Measurements from ENCODE around the gene CD163.
"Not testable (repeated sequence)": the region's sequence is repeated elsewhere in the genome, so short reads cannot be mapped to it uniquely, and the experiment has no call there.

CD163 gene

DNA sequence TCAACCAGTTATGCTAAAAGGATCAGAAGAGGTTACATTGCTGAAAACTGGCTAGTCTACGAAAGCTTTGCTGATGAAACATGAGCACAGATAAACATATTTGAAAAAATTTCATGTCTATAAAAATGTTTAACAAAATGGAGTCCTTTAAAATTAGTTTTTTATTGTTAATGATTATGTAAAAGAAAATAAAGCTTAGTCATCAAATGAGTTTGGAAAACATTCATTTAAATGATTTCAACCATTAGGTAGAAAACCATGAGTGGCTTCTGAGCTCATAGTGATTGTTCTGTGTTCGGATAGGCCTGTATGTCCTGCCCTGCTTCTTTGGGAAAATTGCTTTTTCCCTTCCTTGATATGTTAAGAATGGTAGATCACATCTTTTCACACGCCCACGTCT lies 59.0 kb downstream of the CD163 start:
- no peak for DNase-seq

DNA sequence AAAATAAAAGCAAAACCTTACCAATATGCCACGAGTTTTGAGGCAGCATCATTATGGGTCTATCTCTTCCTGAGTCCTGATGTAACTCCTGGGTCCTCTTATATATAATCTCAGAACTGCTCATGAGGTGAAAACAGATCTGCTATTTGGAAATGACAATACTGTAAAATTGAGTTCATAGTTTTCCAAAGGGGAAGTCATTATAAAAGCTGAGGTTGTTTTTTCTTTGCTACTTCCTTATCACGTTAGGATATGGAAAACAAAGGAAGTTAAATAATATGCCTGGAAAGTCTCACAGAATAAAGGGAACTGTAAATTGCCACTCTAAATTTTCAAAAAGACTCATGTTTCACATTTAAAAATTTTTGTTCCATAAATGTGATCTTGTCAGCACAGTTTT lies 59.5 kb downstream of the CD163 start, which contains the start of gene CD163L1:
Gene CD163L1, minus strand, starts transcription at position 78 of the 400 bp plus-strand sequence. Its CDS starts 26 bp downstream, at position 52.
- no peak for DNase-seq

DNA sequence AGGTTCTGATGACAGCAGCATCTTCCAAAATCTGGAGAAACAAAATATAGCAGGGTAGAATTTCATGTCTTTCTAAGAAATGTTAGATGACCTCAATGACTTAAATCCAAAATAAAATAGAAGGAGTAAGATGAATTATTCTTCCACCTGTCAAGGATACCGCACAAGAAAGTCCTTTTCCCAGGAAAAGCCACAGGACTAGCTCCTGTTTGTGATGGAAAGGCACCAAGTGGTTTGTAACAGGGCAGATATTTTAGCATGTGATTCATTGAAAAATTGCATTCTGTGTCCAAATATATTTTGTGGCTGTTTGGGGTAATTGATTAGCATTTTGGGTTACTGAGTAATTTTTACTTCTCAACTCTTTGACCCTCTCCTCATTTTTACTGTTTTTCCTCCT lies 62.4 kb downstream of the CD163 start:
- no peak for DNase-seq

DNA sequence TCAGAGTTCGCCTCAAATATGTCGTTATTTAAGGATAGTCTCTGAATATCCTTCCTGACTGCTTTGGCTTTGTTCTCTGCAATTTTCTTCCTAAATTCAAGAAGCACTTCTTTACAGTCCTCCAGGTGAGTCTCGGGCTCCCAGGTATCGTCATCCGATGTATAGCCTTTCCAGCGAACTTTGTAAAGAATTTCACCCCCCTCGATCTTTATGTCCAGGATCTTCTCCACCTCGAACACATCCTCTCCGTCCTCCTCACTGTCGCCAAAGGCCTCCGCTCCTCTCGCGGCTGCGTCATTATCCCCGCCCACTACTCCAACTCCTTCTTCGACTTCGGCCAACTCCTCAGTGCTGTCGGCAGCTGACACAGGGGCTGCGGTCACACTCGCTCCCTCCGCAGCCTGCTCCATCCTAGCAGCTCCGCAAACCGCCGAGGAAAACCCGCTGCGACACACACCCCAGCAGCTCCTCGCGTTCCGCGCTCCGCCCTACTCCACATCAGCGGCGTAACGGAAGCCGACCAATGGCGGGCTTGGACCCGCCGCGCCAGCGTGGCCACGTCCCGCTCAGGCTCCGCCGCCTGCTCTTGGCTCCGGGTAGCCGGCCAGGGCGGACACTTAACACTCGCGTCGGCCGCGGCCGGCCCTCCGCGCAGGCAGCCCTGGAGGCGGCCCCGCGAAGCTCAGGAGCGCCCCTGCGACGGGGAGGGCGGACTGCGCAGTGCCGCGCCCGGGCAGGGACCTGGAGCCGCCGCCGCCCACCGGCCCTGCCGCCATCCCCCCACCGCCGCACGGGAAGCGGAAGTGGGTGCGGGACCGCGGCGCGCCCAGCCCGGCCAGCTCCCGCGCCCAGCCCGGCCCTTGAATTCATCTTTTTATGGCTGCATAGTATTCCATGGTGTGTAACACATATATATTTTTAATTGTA lies 63.7 kb downstream of the CD163 start:
- no peak for DNase-seq

DNA sequence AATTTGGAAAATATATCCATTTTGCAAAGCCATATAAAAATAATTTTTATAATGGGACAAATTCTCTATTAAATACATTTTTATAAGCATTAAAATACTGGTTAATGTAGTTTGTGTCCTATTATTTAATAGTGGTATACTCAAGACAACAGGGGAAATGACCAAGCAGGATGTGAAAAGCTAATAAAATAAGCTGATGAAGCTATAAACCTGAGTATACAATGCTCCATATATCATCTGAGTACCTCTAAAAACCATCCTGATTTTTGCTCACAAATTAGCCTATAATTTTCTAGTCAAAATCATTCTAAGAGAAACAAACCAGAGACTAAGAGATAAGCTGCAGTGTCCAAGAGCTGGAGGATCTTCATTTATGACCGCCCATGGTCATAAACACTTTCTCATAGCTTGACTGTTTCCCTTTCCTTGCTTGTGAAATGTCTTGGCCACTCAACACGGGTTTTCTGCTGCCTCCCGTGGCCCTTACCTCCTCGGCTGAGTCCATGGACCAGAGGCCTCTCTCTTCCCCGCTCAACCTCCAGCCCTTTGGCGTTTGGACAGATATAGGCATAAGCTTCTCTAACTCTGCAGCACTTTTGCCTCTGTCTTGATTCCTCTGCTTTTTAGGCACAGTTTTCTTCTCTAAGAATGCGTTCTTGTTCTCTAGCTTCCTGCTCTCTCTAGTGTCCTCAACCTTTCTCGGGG lies 65.1 kb downstream of the CD163 start:
- DNase-seq: not testable (repeated sequence)

DNA sequence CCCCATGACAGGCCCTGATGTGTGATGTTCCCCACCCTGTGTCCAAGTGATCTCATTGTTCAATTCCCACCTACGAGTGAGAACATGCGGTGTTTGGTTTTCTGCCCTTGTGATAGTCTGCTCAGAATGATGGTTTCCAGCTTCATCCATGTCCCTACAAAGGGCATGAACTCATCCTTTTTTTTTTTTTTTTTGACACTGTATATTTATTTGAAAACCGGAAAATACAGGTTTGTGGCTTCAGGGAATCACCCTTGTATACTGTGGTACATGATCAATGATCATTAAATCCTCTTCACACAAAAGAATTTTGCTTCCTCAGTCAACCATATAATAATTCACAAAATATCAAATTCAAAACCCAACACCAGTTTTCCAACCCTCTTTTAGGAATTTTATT lies 66.1 kb downstream of the CD163 start:
- DNase-seq: not testable (repeated sequence)

DNA sequence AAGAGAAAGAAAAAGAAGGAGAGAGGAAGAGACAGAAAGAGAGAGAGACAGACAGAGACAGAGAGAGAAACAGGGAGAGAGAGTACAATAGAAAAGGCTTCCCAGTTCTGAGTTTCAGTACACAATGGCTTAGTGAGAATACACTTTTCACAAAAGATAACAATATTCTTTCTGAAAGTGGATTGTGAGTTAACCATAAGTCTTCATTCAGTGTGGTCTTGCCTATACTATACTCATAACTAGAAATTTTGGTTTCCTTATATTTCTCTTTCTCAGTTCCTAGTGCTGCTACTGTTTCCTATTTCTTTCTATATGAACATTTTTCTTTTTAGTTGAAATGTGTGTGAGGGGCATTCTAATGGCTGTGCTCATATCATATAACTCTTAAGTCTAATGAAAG lies 68.9 kb downstream of the CD163 start:
- DNase-seq: no peak

DNA sequence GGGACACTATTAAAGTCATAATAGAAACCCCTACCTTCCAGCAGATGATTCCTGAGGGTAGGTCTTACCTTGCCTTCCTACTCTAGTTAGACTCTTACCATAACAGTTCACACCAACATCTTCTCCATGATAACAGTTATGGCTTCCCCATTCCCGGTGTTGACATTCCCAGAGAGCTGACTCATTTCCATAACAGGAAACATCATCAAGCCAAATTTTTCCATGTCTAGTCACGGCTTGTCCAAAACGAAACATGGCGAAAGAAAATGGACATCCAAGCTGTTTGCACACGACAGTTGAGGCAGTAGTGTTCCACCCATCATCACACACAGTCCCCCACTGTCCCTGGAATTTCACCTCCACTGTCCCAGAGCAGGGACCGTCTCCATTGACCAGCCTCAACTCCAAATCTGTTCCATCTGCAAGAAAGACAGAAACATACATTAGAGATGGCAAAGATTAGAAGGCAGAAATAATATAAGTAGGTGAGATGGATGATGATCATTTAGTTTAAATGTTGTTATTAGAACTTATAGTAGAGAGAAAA lies 70.2 kb downstream of the CD163 start:
- DNase-seq: no peak

DNA sequence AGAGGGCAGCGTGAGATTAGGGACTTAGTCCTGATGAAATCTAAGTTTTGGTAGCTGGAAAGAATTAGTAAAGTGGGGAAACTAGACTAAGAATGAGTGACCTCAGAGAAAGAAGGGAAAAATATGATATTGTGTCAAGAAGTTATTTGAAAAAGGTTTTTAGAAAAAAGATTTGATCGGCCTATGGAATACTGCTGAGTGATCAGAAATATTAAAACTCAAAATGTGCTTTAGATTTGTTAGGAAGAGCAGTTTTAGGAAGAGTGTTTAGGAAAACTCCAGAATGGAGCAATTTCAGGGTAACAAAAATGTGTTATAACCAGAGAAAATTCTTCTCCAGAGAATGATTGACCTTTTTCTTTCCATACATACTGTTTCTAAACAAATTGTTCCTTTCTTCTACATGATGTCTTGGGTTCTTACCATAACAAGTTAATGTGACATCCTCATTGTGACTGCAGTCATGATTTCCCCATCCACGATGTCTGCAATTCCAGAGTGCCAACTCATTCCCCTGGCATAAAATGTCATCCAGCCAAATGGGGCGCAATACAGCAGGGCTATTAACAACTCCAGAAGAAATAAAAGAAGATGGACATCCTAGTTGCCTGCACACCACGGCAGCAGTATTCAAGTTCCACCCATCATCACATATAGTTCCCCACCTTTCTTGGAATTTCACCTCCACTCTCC lies 71.4 kb downstream of the CD163 start:
- DNase-seq: no peak
